ENCODE measurements around the gene ASZ1.
"Not testable (repeated sequence)": the region's sequence is repeated elsewhere in the genome, so short reads cannot be mapped to it uniquely, and the experiment has no call there.

The ASZ1 gene

GRCh38 chr7:117435475-117436043, 8.3 kb upstream of the ASZ1 start:
- Histone ChIP-seq H2BK12ac (ENCODE audit: low read length in 2 of 2) (no peak overlapping the region), H3K4me2 (ENCODE audit: low read length, poor library complexity, severe bottlenecking) (no peak overlapping the region), H2BK5ac (ENCODE audit: low read depth, low read length, poor library complexity, severe bottlenecking) (no peak overlapping the region), H3K79me1 (replicated peaks; ENCODE audit: low read length, poor library complexity, severe bottlenecking) (no peaks in the 10 kb centered on the region), H2AFZ (ENCODE audit: low read depth, low read length) (no peak overlapping the region), H3K4me3 (ENCODE audit: insufficient read depth in 1 of 2, low read depth in 1 of 2, low read length in 2 of 2) (no peak overlapping the region), H4K8ac (ENCODE audit: low read length) (no peak overlapping the region), H3K9ac (ENCODE audit: low read length) (no peak overlapping the region), H2BK15ac (ENCODE audit: low read depth, poor library complexity, severe bottlenecking) (no peak overlapping the region), H4K91ac (ENCODE audit: low read length) (no peak overlapping the region), H3K14ac (ENCODE audit: low read length in 2 of 2) (no peak overlapping the region), H2BK120ac (ENCODE audit: low read depth, low read length) (no peak overlapping the region), H3K23ac (ENCODE audit: low read length in 2 of 2) (no peak overlapping the region), H3K36me3 (ENCODE audit: control insufficient read depth in 1 of 2, insufficient read depth in 2 of 2, low read depth in 1 of 2, low read length in 2 of 2) (no peaks in the 10 kb centered on the region), H3K4me1 (ENCODE audit: control insufficient read depth, insufficient read depth, low read depth, low read length) (no peaks in the 10 kb centered on the region), H3K27ac (ENCODE audit: low read length, poor library complexity, severe bottlenecking) (no peak overlapping the region), H3K9me3 (ENCODE audit: control insufficient read depth, low read length) (no peaks in the 10 kb centered on the region), H2AK5ac (ENCODE audit: low read length, severe bottlenecking) (no peak overlapping the region), H3K18ac (ENCODE audit: low read depth in 1 of 2, low read length in 2 of 2) (no peak overlapping the region), H3K27me3 (ENCODE audit: control insufficient read depth in 1 of 2, insufficient read depth in 1 of 2, low read length in 2 of 2) (no peaks in the 10 kb centered on the region), H3K4ac (ENCODE audit: low read depth in 1 of 2, low read length in 2 of 2) (no peak overlapping the region)
- WGBS = no CpG with 5 or more reads among the region's 2 CpGs
- no peak for DNase-seq

DNA sequence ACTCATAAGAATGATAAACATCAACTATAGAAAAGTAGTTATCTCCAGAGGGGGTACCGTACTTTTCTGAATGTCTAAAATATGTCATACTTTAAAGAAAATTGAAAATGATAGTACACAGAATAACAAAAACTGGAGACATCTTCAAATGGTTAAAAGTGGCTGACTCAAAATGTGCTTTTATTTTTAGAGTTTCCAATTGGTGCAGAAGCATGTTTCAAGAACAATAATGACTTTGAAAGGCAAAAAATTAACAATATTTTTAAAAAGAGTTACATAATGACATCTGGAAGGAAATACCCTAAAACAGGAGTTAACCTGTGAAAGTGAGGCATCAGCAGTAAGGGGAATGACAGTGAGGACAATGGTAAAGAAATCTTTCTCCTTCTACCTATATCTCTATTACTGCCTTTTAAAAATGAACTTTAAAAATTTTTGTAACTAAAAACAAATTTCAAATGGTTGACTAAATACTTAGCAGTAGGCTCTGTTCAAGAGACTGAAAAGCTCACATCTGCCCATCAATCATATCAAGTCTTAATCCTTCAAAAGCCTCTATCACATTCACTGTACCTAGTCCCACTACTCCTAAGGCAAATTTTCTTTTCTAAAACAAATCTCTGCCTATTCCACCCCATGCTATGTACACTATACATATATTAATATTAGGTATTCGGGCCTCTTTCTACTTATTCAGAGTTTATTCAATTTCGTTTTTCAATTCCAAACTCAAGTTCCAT, 3.0 kb downstream of the ASZ1 start:
- no peak for DNase-seq
- no peak overlapping the region for H2AK5ac ChIP-seq (ENCODE audit: low read length, severe bottlenecking)
- no peak overlapping the region for H3K4me2 ChIP-seq (ENCODE audit: low read length, poor library complexity, severe bottlenecking)
- H2BK12ac ChIP-seq (ENCODE audit: low read length in 2 of 2) = no peak overlapping the region
- H2BK15ac ChIP-seq (ENCODE audit: low read depth, poor library complexity, severe bottlenecking) = no peak overlapping the region
- H3K4me3 ChIP-seq (ENCODE audit: insufficient read depth in 1 of 2, low read depth in 1 of 2, low read length in 2 of 2) = no peak overlapping the region
- H3K14ac ChIP-seq (ENCODE audit: low read length in 2 of 2) = no peak overlapping the region
- no peak overlapping the region for H2BK5ac ChIP-seq (ENCODE audit: low read depth, low read length, poor library complexity, severe bottlenecking)
- H4K8ac ChIP-seq (ENCODE audit: low read length) = no peak overlapping the region
- H2AFZ ChIP-seq (ENCODE audit: low read depth, low read length) = no peak overlapping the region
- H3K79me1 ChIP-seq (replicated peaks; ENCODE audit: low read length, poor library complexity, severe bottlenecking) = no peaks in the 10 kb centered on the region
- no peak overlapping the region for H4K91ac ChIP-seq (ENCODE audit: low read length)
- no peaks in the 10 kb centered on the region for H3K36me3 ChIP-seq (ENCODE audit: control insufficient read depth in 1 of 2, insufficient read depth in 2 of 2, low read depth in 1 of 2, low read length in 2 of 2)
- H3K27ac ChIP-seq (ENCODE audit: low read length, poor library complexity, severe bottlenecking) = no peak overlapping the region
- no peak overlapping the region for H3K9ac ChIP-seq (ENCODE audit: low read length)
- 100% methylated on average over 2 of the region's 3 CpGs for WGBS
- H3K4ac ChIP-seq (ENCODE audit: low read depth in 1 of 2, low read length in 2 of 2) = no peak overlapping the region
- no peaks in the 10 kb centered on the region for H3K9me3 ChIP-seq (ENCODE audit: control insufficient read depth, low read length)
- no peak overlapping the region for H3K18ac ChIP-seq (ENCODE audit: low read depth in 1 of 2, low read length in 2 of 2)
- H3K4me1 ChIP-seq (ENCODE audit: control insufficient read depth, insufficient read depth, low read depth, low read length) = no peaks in the 10 kb centered on the region
- H3K27me3 ChIP-seq (ENCODE audit: control insufficient read depth in 1 of 2, insufficient read depth in 1 of 2, low read length in 2 of 2) = peaks cover 0 to 4% of the 10 kb centered on the region in 2 experiments
- H3K23ac ChIP-seq (ENCODE audit: low read length in 2 of 2) = no peak overlapping the region
- no peak overlapping the region for H2BK120ac ChIP-seq (ENCODE audit: low read depth, low read length)

GRCh38 chr7:117414591-117414990, 12.7 kb downstream of the ASZ1 start:
- not testable (repeated sequence) for H2BK12ac ChIP-seq (ENCODE audit: low read length in 2 of 2); H3K4me3 ChIP-seq (ENCODE audit: insufficient read depth in 1 of 2, low read depth in 1 of 2, low read length in 2 of 2); H4K91ac ChIP-seq (ENCODE audit: low read length); H2BK15ac ChIP-seq (ENCODE audit: low read depth, poor library complexity, severe bottlenecking); H3K27me3 ChIP-seq (ENCODE audit: control insufficient read depth in 1 of 2, insufficient read depth in 1 of 2, low read length in 2 of 2); H4K8ac ChIP-seq (ENCODE audit: low read length); H3K4me1 ChIP-seq (ENCODE audit: control insufficient read depth, insufficient read depth, low read depth, low read length); H3K4me2 ChIP-seq (ENCODE audit: low read length, poor library complexity, severe bottlenecking); H3K23ac ChIP-seq (ENCODE audit: low read length in 2 of 2); H2AK5ac ChIP-seq (ENCODE audit: low read length, severe bottlenecking); DNase-seq; H3K4ac ChIP-seq (ENCODE audit: low read depth in 1 of 2, low read length in 2 of 2); H2BK5ac ChIP-seq (ENCODE audit: low read depth, low read length, poor library complexity, severe bottlenecking); H3K14ac ChIP-seq (ENCODE audit: low read length in 2 of 2); H3K9me3 ChIP-seq (ENCODE audit: control insufficient read depth, low read length); H3K9ac ChIP-seq (ENCODE audit: low read length); H2BK120ac ChIP-seq (ENCODE audit: low read depth, low read length); H3K27ac ChIP-seq (ENCODE audit: low read length, poor library complexity, severe bottlenecking); H3K36me3 ChIP-seq (ENCODE audit: control insufficient read depth in 1 of 2, insufficient read depth in 2 of 2, low read depth in 1 of 2, low read length in 2 of 2); H3K18ac ChIP-seq (ENCODE audit: low read depth in 1 of 2, low read length in 2 of 2); H2AFZ ChIP-seq (ENCODE audit: low read depth, low read length); H3K79me1 ChIP-seq (replicated peaks; ENCODE audit: low read length, poor library complexity, severe bottlenecking)
- no CpG with 5 or more reads among the region's 1 CpG for WGBS

GRCh38 chr7:117412946-117413559, 14.2 kb downstream of the ASZ1 start:
- H2BK5ac ChIP-seq (ENCODE audit: low read depth, low read length, poor library complexity, severe bottlenecking) = no peak overlapping the region
- H2AK5ac ChIP-seq (ENCODE audit: low read length, severe bottlenecking) = no peak overlapping the region
- no peak for DNase-seq
- H4K8ac ChIP-seq (ENCODE audit: low read length) = no peak overlapping the region
- WGBS = no CpG with 5 or more reads among the region's 3 CpGs
- H2AFZ ChIP-seq (ENCODE audit: low read depth, low read length) = no peak overlapping the region
- H3K27ac ChIP-seq (ENCODE audit: low read length, poor library complexity, severe bottlenecking) = no peak overlapping the region
- H3K79me1 ChIP-seq (replicated peaks; ENCODE audit: low read length, poor library complexity, severe bottlenecking) = no peaks in the 10 kb centered on the region
- H2BK120ac ChIP-seq (ENCODE audit: low read depth, low read length) = no peak overlapping the region
- H3K9me3 ChIP-seq (ENCODE audit: control insufficient read depth, low read length) = no peaks in the 10 kb centered on the region
- no peak overlapping the region for H3K18ac ChIP-seq (ENCODE audit: low read depth in 1 of 2, low read length in 2 of 2)
- H2BK15ac ChIP-seq (ENCODE audit: low read depth, poor library complexity, severe bottlenecking) = no peak overlapping the region
- no peak overlapping the region for H3K23ac ChIP-seq (ENCODE audit: low read length in 2 of 2)
- H3K27me3 ChIP-seq (ENCODE audit: control insufficient read depth in 1 of 2, insufficient read depth in 1 of 2, low read length in 2 of 2) = no peaks in the 10 kb centered on the region
- no peak overlapping the region for H3K4me2 ChIP-seq (ENCODE audit: low read length, poor library complexity, severe bottlenecking)
- H3K9ac ChIP-seq (ENCODE audit: low read length) = no peak overlapping the region
- H3K4me3 ChIP-seq (ENCODE audit: insufficient read depth in 1 of 2, low read depth in 1 of 2, low read length in 2 of 2) = no peak overlapping the region
- no peak overlapping the region for H4K91ac ChIP-seq (ENCODE audit: low read length)
- no peaks in the 10 kb centered on the region for H3K4me1 ChIP-seq (ENCODE audit: control insufficient read depth, insufficient read depth, low read depth, low read length)
- H3K36me3 ChIP-seq (ENCODE audit: control insufficient read depth in 1 of 2, insufficient read depth in 2 of 2, low read depth in 1 of 2, low read length in 2 of 2) = no peaks in the 10 kb centered on the region
- H3K14ac ChIP-seq (ENCODE audit: low read length in 2 of 2) = no peak overlapping the region
- H3K4ac ChIP-seq (ENCODE audit: low read depth in 1 of 2, low read length in 2 of 2) = no peak overlapping the region
- no peak overlapping the region for H2BK12ac ChIP-seq (ENCODE audit: low read length in 2 of 2)

All from mesenchymal stem cell (in vitro differentiated cells and primary cell).